ENCODE measurements around the gene PLAGL1.
A peak's percentile ranks its signal among the peaks of the same experiment; 100 is the strongest.
"Not testable (repeated sequence)": the region's sequence is repeated elsewhere in the genome, so short reads cannot be mapped to it uniquely, and the experiment has no call there.

The PLAGL1 gene

GRCh38 chr6:144008120-144008811, at the start of gene PLAGL1:
Gene PLAGL1, minus strand, starts transcription at chr6:144008259. Its CDS starts 60,123 bp downstream, at chr6:143948136.
- no peak for DNase-seq

GRCh38 chr6:144055121-144055931, 47.3 kb upstream of the PLAGL1 start:
- no peak for DNase-seq

- no peak for DNase-seq
Measured at GRCh38 chr6:144053601-144054000, 45.5 kb upstream of the PLAGL1 start.

GRCh38 chr6:144052488-144052887, 44.4 kb upstream of the PLAGL1 start:
- no peak for DNase-seq

GRCh38 chr6:144049386-144049785, 41.3 kb upstream of the PLAGL1 start:
- DNase-seq: no peak

GRCh38 chr6:144047688-144048087, 39.6 kb upstream of the PLAGL1 start:
- no peak for DNase-seq

- DNase-seq: not testable (repeated sequence)
Measured at GRCh38 chr6:144046672-144047071, 38.6 kb upstream of the PLAGL1 start.

- not testable (repeated sequence) for DNase-seq
Measured at GRCh38 chr6:144044989-144045388, 36.9 kb upstream of the PLAGL1 start.

- DNase-seq: no peak
Measured at GRCh38 chr6:144036835-144037195, 28.8 kb upstream of the PLAGL1 start.

- no peak for DNase-seq
Measured at GRCh38 chr6:144036064-144036834, 28.2 kb upstream of the PLAGL1 start.

GRCh38 chr6:144035416-144035815, 27.4 kb upstream of the PLAGL1 start:
- no peak for DNase-seq

GRCh38 chr6:144033816-144034735, 26.0 kb upstream of the PLAGL1 start:
- DNase-seq: no peak

GRCh38 chr6:144029452-144029851, 21.4 kb upstream of the PLAGL1 start:
- DNase-seq: no peak

GRCh38 chr6:144027932-144028587, 20.0 kb upstream of the PLAGL1 start:
- no peak for DNase-seq

GRCh38 chr6:144023216-144023615, 15.2 kb upstream of the PLAGL1 start:
- no peak for DNase-seq

- DNase-seq: no peak
Measured at GRCh38 chr6:144019929-144020328, 11.9 kb upstream of the PLAGL1 start.

- no peak for DNase-seq
Measured at GRCh38 chr6:144017166-144018094, 9.4 kb upstream of the PLAGL1 start.

- DNase-seq: peak; percentile 5
Measured at GRCh38 chr6:144013486-144013909, 5.4 kb upstream of the PLAGL1 start.

- no peak for DNase-seq
Measured at GRCh38 chr6:144012534-144012933, 4.5 kb upstream of the PLAGL1 start.

GRCh38 chr6:144009628-144010027, 1.6 kb upstream of the PLAGL1 start:
- DNase-seq: not testable (repeated sequence)

- no peak for DNase-seq
Measured at GRCh38 chr6:144008846-144009245, 787 bp upstream of the PLAGL1 start.

Measured in NCI-H510A treated with DMSO at 0.1 percent for 48 hours (cell line).